ENCODE data around the gene GSS.
"Not testable (repeated sequence)": the region's sequence is repeated elsewhere in the genome, so short reads cannot be mapped to it uniquely, and the experiment has no call there.

Gene GSS

DNA sequence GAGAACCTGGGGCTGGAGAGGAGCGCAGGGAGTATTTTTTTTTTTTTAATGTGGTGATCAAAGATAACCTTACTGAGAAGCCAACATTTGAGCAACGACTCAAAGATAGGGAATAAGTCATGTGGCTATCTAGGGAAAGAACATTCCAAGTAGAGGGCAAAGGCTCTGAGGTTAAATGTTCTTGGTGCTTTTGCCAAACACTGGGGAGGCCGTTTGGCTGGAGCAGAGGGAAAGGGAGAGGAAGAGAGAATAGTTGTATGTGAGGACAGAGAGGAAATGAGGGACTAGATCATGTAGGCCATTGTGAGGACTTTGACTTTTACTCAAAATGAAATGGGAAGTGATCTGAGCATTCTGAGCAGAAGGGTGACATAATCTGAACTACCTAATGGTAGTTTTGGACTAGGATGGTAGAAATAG is 51.4 kb downstream of the GSS start:
- Histone ChIP-seq H3K27me3 (ENCODE audit: insufficient read depth, low read length) (no peaks in the 10 kb centered on the region), H3K27ac (ENCODE audit: low read depth, low read length, poor library complexity, severe bottlenecking) (no peak overlapping the region)

GRCh38 chr20:34898731-34899130 is 56.9 kb downstream of the GSS start:
- H3K9ac ChIP-seq (ENCODE audit: low read length); H3K27ac ChIP-seq (ENCODE audit: low read depth, low read length, poor library complexity, severe bottlenecking); H3K9me2 ChIP-seq (ENCODE audit: low read depth, low read length); H3K79me2 ChIP-seq (ENCODE audit: insufficient read depth, low read length); H3K4me2 ChIP-seq (ENCODE audit: low read length); H3K4me3 ChIP-seq (ENCODE audit: low read depth, low read length, poor library complexity, severe bottlenecking); H3K36me3 ChIP-seq (ENCODE audit: insufficient read depth, low read length); H2AFZ ChIP-seq (ENCODE audit: low read length); H3K27me3 ChIP-seq (ENCODE audit: insufficient read depth, low read length); H3K4me1 ChIP-seq (ENCODE audit: insufficient read depth, low read length, severe bottlenecking); H3F3A ChIP-seq (ENCODE audit: insufficient read depth, low read length); H3K9me3 ChIP-seq (ENCODE audit: low read length); H4K20me1 ChIP-seq (ENCODE audit: insufficient read depth, low read length): not testable (repeated sequence)

More for the DNA sequence above, 51.4 kb downstream of the GSS start:
- Histone ChIP-seq H3F3A (ENCODE audit: insufficient read depth, low read length) (no peaks in the 10 kb centered on the region), H3K4me3 (ENCODE audit: low read depth, low read length, poor library complexity, severe bottlenecking) (no peak overlapping the region), H3K4me2 (ENCODE audit: low read length) (no peak overlapping the region), H3K4me1 (ENCODE audit: insufficient read depth, low read length, severe bottlenecking) (peaks cover 9% of the 10 kb centered on the region), H3K9ac (ENCODE audit: low read length) (no peak overlapping the region), H3K9me2 (ENCODE audit: low read depth, low read length) (no peaks in the 10 kb centered on the region), H2AFZ (ENCODE audit: low read length) (no peak overlapping the region), H3K9me3 (ENCODE audit: low read length) (no peaks in the 10 kb centered on the region), H3K79me2 (ENCODE audit: insufficient read depth, low read length) (no peaks in the 10 kb centered on the region), H4K20me1 (ENCODE audit: insufficient read depth, low read length) (no peaks in the 10 kb centered on the region), H3K36me3 (ENCODE audit: insufficient read depth, low read length) (no peaks in the 10 kb centered on the region)
- TF ChIP-seq EZH2 (IDR thresholded peaks at IDR 0.05; ENCODE audit: borderline replicate concordance, low read length) (no peak), CTCF (IDR thresholded peaks at IDR 0.05; ENCODE audit: low read length) (no peak)

GRCh38 chr20:34898129-34898528 is 57.5 kb downstream of the GSS start:
- not testable (repeated sequence) for H3K4me3 ChIP-seq (ENCODE audit: low read depth, low read length, poor library complexity, severe bottlenecking); H3K36me3 ChIP-seq (ENCODE audit: insufficient read depth, low read length); H3K27ac ChIP-seq (ENCODE audit: low read depth, low read length, poor library complexity, severe bottlenecking); H3K27me3 ChIP-seq (ENCODE audit: insufficient read depth, low read length); H3K9ac ChIP-seq (ENCODE audit: low read length); H3K9me2 ChIP-seq (ENCODE audit: low read depth, low read length); H3K79me2 ChIP-seq (ENCODE audit: insufficient read depth, low read length); H3K4me2 ChIP-seq (ENCODE audit: low read length); H2AFZ ChIP-seq (ENCODE audit: low read length); H3F3A ChIP-seq (ENCODE audit: insufficient read depth, low read length); H3K4me1 ChIP-seq (ENCODE audit: insufficient read depth, low read length, severe bottlenecking); H3K9me3 ChIP-seq (ENCODE audit: low read length); H4K20me1 ChIP-seq (ENCODE audit: insufficient read depth, low read length)

DNA sequence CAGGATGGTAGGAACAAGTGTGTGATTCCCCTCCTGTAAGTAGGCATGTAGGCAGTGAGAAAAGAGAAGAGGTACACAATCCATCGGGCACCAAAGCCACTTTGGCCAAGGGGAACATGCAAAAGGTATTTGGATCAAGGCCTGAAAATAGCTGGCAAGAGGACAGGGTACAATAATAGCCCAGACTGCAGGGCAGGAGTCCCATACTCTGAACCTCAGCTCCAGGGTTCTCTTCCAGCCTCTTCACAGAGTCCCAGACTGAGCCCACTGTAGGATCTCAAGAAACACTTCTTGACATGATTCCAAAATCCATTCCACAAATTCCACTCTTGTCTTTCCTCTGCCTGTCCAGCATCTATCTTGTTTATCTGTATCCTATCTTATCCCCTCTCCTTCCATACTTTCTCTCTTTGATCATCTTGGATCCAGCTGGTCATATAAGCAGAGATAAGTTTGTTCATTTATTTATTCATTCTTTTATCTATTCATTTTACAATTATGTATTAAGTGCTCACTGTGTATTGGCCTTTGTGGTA is 59.5 kb downstream of the GSS start:
- Histone ChIP-seq H3K4me3 (ENCODE audit: low read depth, low read length, poor library complexity, severe bottlenecking) (no peak overlapping the region), H3K9me3 (ENCODE audit: low read length) (no peaks in the 10 kb centered on the region), H3K27ac (ENCODE audit: low read depth, low read length, poor library complexity, severe bottlenecking) (no peak overlapping the region), H4K20me1 (ENCODE audit: insufficient read depth, low read length) (no peaks in the 10 kb centered on the region), H3K4me2 (ENCODE audit: low read length) (no peak overlapping the region), H3K27me3 (ENCODE audit: insufficient read depth, low read length) (no peaks in the 10 kb centered on the region), H3K79me2 (ENCODE audit: insufficient read depth, low read length) (no peaks in the 10 kb centered on the region), H3K9ac (ENCODE audit: low read length) (no peak overlapping the region), H3F3A (ENCODE audit: insufficient read depth, low read length) (no peaks in the 10 kb centered on the region), H2AFZ (ENCODE audit: low read length) (no peak overlapping the region), H3K9me2 (ENCODE audit: low read depth, low read length) (no peaks in the 10 kb centered on the region), H3K36me3 (ENCODE audit: insufficient read depth, low read length) (no peaks in the 10 kb centered on the region), H3K4me1 (ENCODE audit: insufficient read depth, low read length, severe bottlenecking) (no peaks in the 10 kb centered on the region)
- TF ChIP-seq EZH2 (IDR thresholded peaks at IDR 0.05; ENCODE audit: borderline replicate concordance, low read length) (no peak), CTCF (IDR thresholded peaks at IDR 0.05; ENCODE audit: low read length) (no peak)

Data from OCI-LY1 (cell line).